Skin epidermis (tissue), 12 donors: ENCODE results near the gene LCE1C.

Experiments used
- H3K27ac ChIP-seq, 21 experiments: fragments of 200-600 bp; sonication (generic) in 11 of 21; one replicate each; pipeline ENCODE4 v1.5.0; 2020; ENCODE audit warnings: mild to moderate bottlenecking in 3 of 21, inconsistent platforms in 2 of 21, moderate library complexity in 2 of 21
- H3K4me3 ChIP-seq, 7 experiments: fragments of 200-600 bp; sonication (generic) in 2 of 7; one replicate each; pipeline ENCODE4 v1.5.0; 2020; ENCODE audit warnings: inconsistent platforms in 2 of 7, mild to moderate bottlenecking in 2 of 7, moderate library complexity in 1 of 7

LCE1C gene

GRCh38 chr1:152761609-152762213 lies 44.7 kb downstream of the LCE1C start:
- no peak overlapping the region for H3K4me3 ChIP-seq
- H3K27ac ChIP-seq, result no peak overlapping the region

- H3K27ac ChIP-seq, result no peak overlapping the region
- H3K4me3 ChIP-seq, result no peak overlapping the region
Measured at GRCh38 chr1:152760551-152761190, 45.8 kb downstream of the LCE1C start.

GRCh38 chr1:152759453-152760173 lies 46.8 kb downstream of the LCE1C start:
- Histone ChIP-seq H3K4me3 (no peak overlapping the region), H3K27ac (peak overlapping the region in 1 of 21 experiments; percentile 62)

- Histone ChIP-seq H3K4me3 (no peak overlapping the region), H3K27ac (no peak overlapping the region)
Measured at GRCh38 chr1:152758636-152759035, 47.8 kb downstream of the LCE1C start.

GRCh38 chr1:152757747-152758146 lies 48.7 kb downstream of the LCE1C start, which contains the start of gene KPRP:
KPRP (plus strand) TSS chr1:152758025; CDS start chr1:152759589, 1,564 bp downstream.
- Histone ChIP-seq H3K27ac (no peak within 1 kb of the TSS), H3K4me3 (no peak within 1 kb of the TSS)

- Histone ChIP-seq H3K4me3 (no peak overlapping the region), H3K27ac (no peak overlapping the region)
Measured at GRCh38 chr1:152756872-152757271, 49.6 kb downstream of the LCE1C start.
